Activated T-cell treated with anti-CD3 and anti-CD28 coated beads for 4 hours (primary cell): ENCODE data around the gene GPR137B.

Source experiments
- DNase-seq: peaks from one replicate; pipeline ENCODE4 v3.0.0-alpha.2; 2020

Gene GPR137B

DNA sequence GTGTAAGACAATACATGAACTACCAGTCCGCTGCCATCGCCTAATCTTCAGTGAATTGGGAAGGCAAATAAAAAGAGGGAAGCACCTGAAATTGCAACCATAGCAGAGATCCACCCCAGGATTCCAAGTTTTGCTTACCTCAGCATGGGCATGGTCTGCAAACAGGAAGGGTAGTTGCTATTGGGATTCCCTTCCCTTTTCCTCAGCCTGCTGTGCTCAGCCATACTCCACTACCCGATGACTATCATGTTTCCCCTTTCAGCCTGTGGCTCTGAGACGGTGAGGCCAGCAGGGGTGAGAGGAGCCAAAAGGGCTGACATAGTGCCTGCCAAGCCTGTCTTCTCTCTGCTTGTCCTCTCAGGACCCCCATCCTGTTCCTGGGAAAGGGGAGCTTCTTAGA lies 64.2 kb downstream of the GPR137B start:
- no peak for DNase-seq

GRCh38 chr1:236207121-236207520 lies 64.8 kb downstream of the GPR137B start:
- no peak for DNase-seq

DNA sequence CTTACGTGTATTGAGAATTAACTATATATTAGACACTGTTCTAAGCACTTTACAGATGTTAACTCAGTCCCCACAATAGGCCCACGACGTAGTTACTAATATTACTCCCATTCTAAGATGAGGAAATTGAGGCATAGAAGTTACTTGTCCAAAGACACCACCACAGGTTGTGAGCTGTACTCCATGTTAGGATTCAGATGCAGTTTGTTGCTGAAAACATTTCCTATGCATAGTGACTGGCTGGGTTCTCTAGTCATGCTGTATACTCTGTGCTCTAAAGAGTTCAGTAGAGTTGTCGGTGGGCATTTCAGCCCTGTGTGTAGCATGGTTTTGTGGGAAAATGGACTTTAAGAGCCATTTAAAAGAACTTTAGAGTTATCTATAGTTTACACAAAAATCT lies 65.2 kb downstream of the GPR137B start:
- DNase-seq: no peak

DNA sequence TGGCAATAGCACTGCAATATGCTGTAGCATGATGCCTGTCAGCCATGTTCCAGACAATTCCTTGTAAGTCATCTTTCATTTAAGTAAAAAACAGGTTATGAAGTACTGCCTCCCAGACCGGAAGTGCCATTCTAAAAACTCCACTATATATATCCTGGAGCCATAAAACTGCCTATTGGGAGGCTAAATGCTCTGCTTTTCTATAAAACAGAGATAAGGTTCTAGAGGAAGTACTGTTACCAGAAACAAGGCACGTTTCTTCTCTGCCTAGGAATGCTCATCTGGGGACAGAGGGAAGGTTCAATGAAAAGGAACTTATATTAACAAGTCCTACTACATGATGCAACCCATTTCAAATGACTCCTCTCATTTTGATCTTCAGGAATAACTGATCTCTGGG lies 66.8 kb downstream of the GPR137B start:
- no peak for DNase-seq

DNA sequence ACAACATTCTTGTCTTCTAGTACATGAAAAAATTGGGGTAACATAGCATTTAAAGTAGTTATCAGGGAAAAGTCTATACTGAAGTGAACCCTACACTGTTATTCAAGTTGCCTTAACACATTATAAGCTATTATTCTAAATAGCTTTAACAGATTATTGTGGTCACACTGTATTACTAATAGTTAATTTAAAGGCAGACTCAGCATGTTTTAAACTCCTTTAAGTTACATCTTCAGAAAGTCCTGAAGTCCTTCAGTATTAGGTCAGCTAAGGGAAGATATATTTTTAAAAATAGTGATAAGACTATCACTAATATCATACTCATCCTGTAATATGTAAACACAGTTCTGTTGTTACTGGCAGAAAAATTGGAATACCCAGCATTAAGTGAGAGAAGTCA lies 67.4 kb downstream of the GPR137B start:
- DNase-seq: no peak

DNA sequence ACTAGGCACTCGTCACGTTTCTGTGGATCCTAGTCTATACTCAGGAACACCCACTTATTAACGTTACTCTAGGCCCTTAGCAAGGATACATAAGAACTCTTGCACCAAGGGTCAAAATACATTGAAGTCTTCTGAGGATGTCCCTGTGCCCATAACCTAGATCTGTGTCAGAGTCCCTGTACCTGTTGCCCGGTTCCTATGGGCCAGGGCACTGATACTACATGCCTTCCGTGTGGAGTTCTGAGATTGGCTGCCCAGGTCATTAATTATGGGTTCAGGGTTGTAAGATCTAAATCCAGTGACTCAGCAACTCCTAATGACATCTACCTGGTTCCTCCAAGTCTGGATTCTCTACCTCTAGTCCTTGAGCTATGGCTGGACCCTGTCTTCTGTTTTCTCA lies 69.5 kb downstream of the GPR137B start:
- no peak for DNase-seq

DNA sequence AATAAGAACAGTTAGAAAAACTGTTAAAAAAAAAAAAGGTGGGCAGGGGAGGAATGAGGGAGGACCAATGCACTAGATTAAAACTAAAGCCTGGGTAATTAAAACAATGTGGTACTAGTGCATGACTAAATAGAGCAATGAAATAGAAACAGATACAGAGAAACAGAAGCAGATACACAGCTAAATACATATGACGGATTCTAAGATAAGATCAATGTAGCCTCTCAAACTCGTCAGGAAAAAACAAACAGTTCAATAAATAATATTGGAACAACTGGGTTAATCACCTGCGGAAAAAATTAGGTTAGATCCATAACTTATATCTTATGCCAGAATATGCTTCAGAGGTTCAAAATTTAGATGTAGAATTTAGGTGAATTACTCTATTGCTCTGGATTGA lies 71.2 kb downstream of the GPR137B start:
- no peak for DNase-seq

- no peak for DNase-seq
Observed at GRCh38 chr1:236214761-236215160, 72.4 kb downstream of the GPR137B start.

DNA sequence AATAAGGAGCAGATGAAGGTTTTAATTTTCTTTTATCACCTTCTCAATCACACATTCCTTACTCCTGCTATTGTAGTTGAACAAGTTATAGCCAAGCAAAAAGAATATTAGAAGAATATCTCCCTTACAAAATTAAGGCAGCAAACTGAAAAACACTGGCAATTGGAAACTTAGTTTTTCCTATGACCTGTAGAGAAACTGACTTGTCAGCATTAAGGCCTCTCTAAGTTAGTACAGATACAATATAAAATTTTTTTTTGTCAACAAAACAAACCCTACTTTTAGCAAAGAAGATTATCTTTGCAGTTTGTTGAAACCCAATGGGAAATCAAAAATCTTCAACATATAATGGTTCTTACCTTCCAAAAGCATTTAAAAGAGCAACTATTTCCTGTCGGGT lies 78.1 kb downstream of the GPR137B start:
- DNase-seq: no peak

DNA sequence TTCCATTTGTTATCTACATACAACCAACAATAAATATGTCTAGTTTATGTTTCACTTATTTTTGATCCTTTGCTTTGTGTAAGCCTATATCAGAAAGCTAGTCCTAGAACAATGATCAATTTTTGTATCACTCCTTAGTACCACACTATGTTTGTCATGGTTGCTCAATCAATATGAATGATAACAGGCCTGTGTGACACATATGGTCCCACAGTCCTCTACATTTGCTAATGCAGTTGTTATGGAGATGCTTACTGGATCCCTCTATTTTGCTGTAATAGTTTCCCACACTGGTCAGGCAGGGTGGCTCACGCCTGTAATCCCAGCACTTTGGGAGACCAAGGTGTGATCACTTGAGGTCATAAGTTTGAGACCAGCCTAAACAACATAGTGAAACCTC lies 80.3 kb downstream of the GPR137B start:
- no peak for DNase-seq

GRCh38 chr1:236228411-236228810 lies 86.1 kb downstream of the GPR137B start:
- DNase-seq: no peak

GRCh38 chr1:236235116-236235515 lies 92.8 kb downstream of the GPR137B start:
- DNase-seq: no peak

DNA sequence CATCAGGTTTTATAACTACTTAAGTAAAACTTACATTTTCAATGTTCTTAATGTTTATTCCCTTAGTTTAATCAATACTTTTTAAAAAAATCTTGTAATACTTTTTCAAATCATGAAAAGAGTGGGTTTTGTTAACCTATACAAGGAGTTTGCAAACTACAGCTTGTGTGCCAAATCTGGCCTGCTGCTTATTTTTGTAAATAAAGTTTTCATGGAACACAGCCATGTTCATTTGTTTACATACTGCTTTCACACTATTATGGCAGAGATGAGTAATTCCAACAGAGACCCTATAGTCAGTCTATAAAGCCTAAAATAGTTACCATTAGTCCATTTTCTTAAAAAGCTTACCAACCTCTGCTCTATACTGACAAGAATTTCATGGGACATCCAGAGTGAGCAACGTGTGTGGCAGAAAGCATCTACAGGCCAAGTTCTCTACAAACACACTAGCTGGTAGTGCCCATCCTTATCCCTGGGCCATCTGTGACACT lies 96.8 kb downstream of the GPR137B start:
- no peak for DNase-seq

DNA sequence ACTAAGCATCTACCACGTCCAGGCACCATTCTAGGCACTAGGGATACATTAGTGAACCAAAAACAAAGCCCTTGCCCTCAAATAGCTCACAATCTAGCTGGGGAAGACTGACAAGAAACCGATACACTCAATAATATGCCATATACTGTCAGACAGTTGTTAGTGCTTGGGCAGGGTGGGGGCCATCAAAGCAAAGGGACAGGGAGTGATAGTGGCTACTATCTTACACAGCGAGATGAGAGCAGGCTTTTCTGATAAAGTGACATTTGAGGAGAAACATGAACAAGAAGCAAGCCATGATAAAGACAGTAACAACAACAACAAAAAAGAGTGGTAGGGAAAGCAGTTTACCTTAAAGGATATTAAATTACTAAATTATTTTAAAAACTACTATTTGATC lies 98.3 kb downstream of the GPR137B start:
- no peak for DNase-seq

DNA sequence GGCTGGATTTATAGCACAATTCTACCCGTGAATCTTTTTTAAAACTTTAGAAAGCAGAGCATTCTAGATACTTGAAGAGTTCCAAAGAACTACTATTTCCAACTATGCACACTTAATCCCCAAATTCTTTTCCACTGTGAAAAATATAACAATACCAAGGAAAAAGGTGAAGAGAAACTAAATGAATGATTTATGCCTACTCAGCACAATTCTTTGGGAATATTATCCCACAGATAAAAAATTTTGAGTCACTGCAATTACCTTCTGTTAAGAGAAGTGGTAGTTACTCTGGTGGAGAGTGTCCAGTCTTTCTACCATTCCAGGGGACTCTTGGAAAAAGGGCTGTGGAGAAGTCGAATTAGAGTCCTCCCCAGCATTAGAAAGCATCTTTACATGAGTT lies 100.2 kb downstream of the GPR137B start:
- DNase-seq: no peak

GRCh38 chr1:236247286-236247685 lies 104.9 kb downstream of the GPR137B start:
- no peak for DNase-seq

- DNase-seq: no peak
Observed at GRCh38 chr1:236251587-236251986, 109.2 kb downstream of the GPR137B start.

- DNase-seq: no peak
Observed at GRCh38 chr1:236253119-236253518, 110.8 kb downstream of the GPR137B start.

- DNase-seq: no peak
Observed at GRCh38 chr1:236253918-236254637, 111.7 kb downstream of the GPR137B start.

- DNase-seq: no peak
Observed at GRCh38 chr1:236257216-236257615, 114.9 kb downstream of the GPR137B start.

DNA sequence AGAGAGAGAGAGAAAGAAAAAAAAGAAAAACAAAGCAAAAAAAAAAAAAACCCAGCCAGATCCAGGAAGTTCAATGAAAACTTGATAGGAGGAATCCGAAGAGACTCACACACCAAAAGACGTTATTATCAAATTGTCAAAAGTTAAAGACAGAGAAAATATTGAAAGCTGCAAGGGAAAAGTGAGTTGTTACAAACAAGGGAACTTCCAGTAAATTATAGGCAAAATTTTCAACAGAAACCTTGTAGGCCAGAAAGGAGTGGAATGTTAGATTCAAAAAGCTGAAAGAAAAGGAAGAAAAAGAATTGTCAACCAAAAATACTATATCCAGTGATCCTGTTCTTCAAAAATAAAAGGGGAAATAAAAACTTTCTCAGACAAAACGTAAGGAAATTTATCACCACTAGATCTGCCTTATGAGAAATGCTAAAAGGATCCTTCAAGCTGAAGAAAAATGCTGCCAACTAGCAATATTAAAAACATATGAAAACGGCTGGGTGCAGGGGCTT lies 115.8 kb downstream of the GPR137B start:
- no peak for DNase-seq
